ENCODE data around the gene FADS2. TPM values are rescaled to one million over a fixed set of nuclear protein-coding genes. Genes with fewer than 3 reads are reported as not detected.

The FADS2 gene
- total RNA-seq, 1 experiment from 2014 or later, result 514 TPM

- Histone ChIP-seq H4K20me1 (ENCODE audit: insufficient read depth) (no peaks in the 10 kb centered on the region), H3K36me3 (ENCODE audit: low read depth) (no peaks in the 10 kb centered on the region), H3F3A (ENCODE audit: insufficient read depth, low read depth) (no peaks in the 10 kb centered on the region), H3K4me2 (no peak overlapping the region), H3K4me3 (no peak overlapping the region), H3K79me2 (ENCODE audit: low read depth) (no peaks in the 10 kb centered on the region), H3K9me2 (ENCODE audit: insufficient read depth) (no peaks in the 10 kb centered on the region), H3K4me1 (replicated peaks; ENCODE audit: insufficient read depth) (0 out of 2 replicates have a peak, but pooled peaks cover 5% of the 10 kb centered on the region), H3K9me3 (ENCODE audit: insufficient read depth, low read depth) (no peaks in the 10 kb centered on the region), H3K27me3 (ENCODE audit: insufficient read depth, low read depth) (no peaks in the 10 kb centered on the region), H3K27ac (no peak overlapping the region), H2AFZ (no peak overlapping the region)
- ChIA-PET POLR2A (ENCODE audit: unreplicated experiment) (no interaction called here), CTCF (interaction anchor here (0.7 kb wide), 1 partner anchor 31 kb away, joined by 3 read pairs; no protein-coding TSS in a partner anchor)
- intact Hi-C loops (cut with micrococcal nuclease; ENCODE audit: unreplicated experiment), result no loop called here
- no peak for DNase-seq
- BruUV-seq (replicated peaks), result no TSS peak
- TF ChIP-seq EZH2 (IDR thresholded peaks at IDR 0.05; ENCODE audit: low read depth) (no peak), CTCF (conservative IDR thresholded peaks at IDR 0.05) (no peak)
These were observed 8.1 kb downstream of the FADS2 start for GRCh38 chr11:61836193-61836592.

- Histone ChIP-seq H4K20me1 (ENCODE audit: insufficient read depth) (no peaks in the 10 kb centered on the region), H3K9me2 (ENCODE audit: insufficient read depth) (no peaks in the 10 kb centered on the region), H3K27me3 (ENCODE audit: insufficient read depth, low read depth) (no peaks in the 10 kb centered on the region), H2AFZ (no peak overlapping the region), H3K4me2 (no peak overlapping the region), H3K27ac (no peak overlapping the region), H3K9me3 (ENCODE audit: insufficient read depth, low read depth) (no peaks in the 10 kb centered on the region), H3K4me1 (replicated peaks; ENCODE audit: insufficient read depth) (0 out of 2 replicates have a peak, but pooled peaks cover 5% of the 10 kb centered on the region), H3K36me3 (ENCODE audit: low read depth) (no peaks in the 10 kb centered on the region), H3K4me3 (no peak overlapping the region), H3F3A (ENCODE audit: insufficient read depth, low read depth) (no peaks in the 10 kb centered on the region), H3K79me2 (ENCODE audit: low read depth) (no peaks in the 10 kb centered on the region)
- intact Hi-C loops (cut with micrococcal nuclease; ENCODE audit: unreplicated experiment), result no loop called here
- DNase-seq, result no peak
- BruUV-seq (replicated peaks), result no TSS peak
- TF ChIP-seq EZH2 (IDR thresholded peaks at IDR 0.05; ENCODE audit: low read depth), result no peak
- ChIA-PET CTCF (no interaction called here), POLR2A (ENCODE audit: unreplicated experiment) (no interaction called here)
These were observed 9.4 kb downstream of the FADS2 start for GRCh38 chr11:61837411-61838005.

- POLR2A ChIA-PET (ENCODE audit: unreplicated experiment), result no interaction called here
- H3K27me3 ChIP-seq (ENCODE audit: insufficient read depth, low read depth), result no peaks in the 10 kb centered on the region
- H3K4me3 ChIP-seq, result no peak overlapping the region
- no peaks in the 10 kb centered on the region for H3K9me2 ChIP-seq (ENCODE audit: insufficient read depth)
- 0 out of 2 replicates have a peak, but pooled peaks cover 5% of the 10 kb centered on the region for H3K4me1 ChIP-seq (replicated peaks; ENCODE audit: insufficient read depth)
- H3K36me3 ChIP-seq (ENCODE audit: low read depth), result no peaks in the 10 kb centered on the region
- H4K20me1 ChIP-seq (ENCODE audit: insufficient read depth), result no peaks in the 10 kb centered on the region
- no peak overlapping the region for H3K27ac ChIP-seq
- intact Hi-C loops (cut with micrococcal nuclease; ENCODE audit: unreplicated experiment), result no loop called here
- no TSS peak for BruUV-seq (replicated peaks)
- TF ChIP-seq EZH2 (IDR thresholded peaks at IDR 0.05; ENCODE audit: low read depth) (no peak), CTCF (conservative IDR thresholded peaks at IDR 0.05) (no peak)
- no peaks in the 10 kb centered on the region for H3K9me3 ChIP-seq (ENCODE audit: insufficient read depth, low read depth)
- H3F3A ChIP-seq (ENCODE audit: insufficient read depth, low read depth), result no peaks in the 10 kb centered on the region
- H2AFZ ChIP-seq, result no peak overlapping the region
- CTCF ChIA-PET, result no interaction called here
- no peak overlapping the region for H3K4me2 ChIP-seq
- DNase-seq, result no peak
- no peaks in the 10 kb centered on the region for H3K79me2 ChIP-seq (ENCODE audit: low read depth)
These were observed 10.4 kb downstream of the FADS2 start for GRCh38 chr11:61838501-61838900.

DNA sequence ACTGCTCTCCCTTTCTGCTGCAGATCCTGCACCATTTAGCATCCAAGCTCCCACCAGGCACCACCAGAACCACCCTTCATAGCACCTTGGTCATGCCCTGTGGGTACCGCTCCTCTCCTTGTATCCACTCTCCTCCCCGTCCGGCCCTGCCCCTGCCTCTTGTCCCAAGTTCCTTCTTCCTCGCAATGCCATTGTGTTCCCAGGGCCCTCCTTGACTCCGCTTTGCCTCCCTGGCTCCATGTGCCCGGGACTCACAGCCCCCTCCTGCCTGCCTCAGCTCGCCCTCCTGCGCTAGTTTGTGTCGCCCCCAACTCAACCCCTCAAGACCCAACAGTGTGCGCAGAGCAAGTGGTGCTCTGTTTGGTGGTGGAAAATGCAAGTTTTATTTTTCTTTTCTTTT is 10.8 kb downstream of the FADS2 start:
- Histone ChIP-seq H3F3A (ENCODE audit: insufficient read depth, low read depth) (no peaks in the 10 kb centered on the region), H3K79me2 (ENCODE audit: low read depth) (no peaks in the 10 kb centered on the region), H3K4me1 (replicated peaks; ENCODE audit: insufficient read depth) (0 out of 2 replicates have a peak, but pooled peaks cover 5% of the 10 kb centered on the region), H3K27me3 (ENCODE audit: insufficient read depth, low read depth) (no peaks in the 10 kb centered on the region), H2AFZ (no peak overlapping the region), H3K4me3 (no peak overlapping the region), H3K9me2 (ENCODE audit: insufficient read depth) (no peaks in the 10 kb centered on the region), H3K36me3 (ENCODE audit: low read depth) (no peaks in the 10 kb centered on the region), H3K9me3 (ENCODE audit: insufficient read depth, low read depth) (no peaks in the 10 kb centered on the region), H3K4me2 (no peak overlapping the region), H4K20me1 (ENCODE audit: insufficient read depth) (no peaks in the 10 kb centered on the region), H3K27ac (no peak overlapping the region)
- intact Hi-C loops (cut with micrococcal nuclease; ENCODE audit: unreplicated experiment), result no loop called here
- ChIA-PET POLR2A (ENCODE audit: unreplicated experiment) (no interaction called here), CTCF (interaction anchor here (0.7 kb wide), 1 partner anchor 317 kb away, joined by 4 read pairs; no protein-coding TSS in a partner anchor)
- peak in 1 of 2 experiments; percentile 13 for DNase-seq
- BruUV-seq (replicated peaks), result no TSS peak
- TF ChIP-seq EZH2 (IDR thresholded peaks at IDR 0.05; ENCODE audit: low read depth), result no peak
- no peak for TF ChIP-seq CTCF (conservative IDR thresholded peaks at IDR 0.05)
